Measurements from ENCODE around the gene TAAR2.

The TAAR2 gene

DNA sequence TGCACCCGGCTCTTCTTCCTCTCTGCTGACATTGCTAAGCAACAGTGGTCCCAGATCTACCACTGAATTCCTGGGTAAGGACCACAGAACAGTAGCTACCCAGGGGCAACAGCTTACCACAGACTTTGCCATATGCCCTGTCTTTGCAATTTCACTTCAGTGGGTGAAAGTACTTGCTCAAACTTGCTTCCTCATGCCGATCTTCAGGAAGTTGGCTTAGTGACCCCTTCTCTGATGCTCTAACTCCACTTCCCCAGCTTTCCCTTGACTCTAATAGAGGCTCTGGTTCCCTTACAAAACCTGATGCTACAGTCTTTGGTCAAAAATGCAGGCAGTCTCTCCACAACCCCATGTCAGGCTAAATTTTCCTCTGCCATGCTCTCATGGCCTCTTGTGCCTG, 31.2 kb downstream of the TAAR2 start:
- H3K4me3 ChIP-seq (ENCODE audit: low read depth, low read length) = no peak overlapping the region
- DNase-seq (ENCODE audit: low read depth) = peak; percentile 3
- TF ChIP-seq, protein P1, sequence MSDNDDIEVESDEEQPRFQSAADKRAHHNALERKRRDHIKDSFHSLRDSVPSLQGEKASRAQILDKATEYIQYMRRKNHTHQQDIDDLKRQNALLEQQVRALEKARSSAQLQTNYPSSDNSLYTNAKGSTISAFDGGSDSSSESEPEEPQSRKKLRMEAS (IDR thresholded peaks at IDR 0.05; ENCODE audit: low read depth, low read length) = no peak
- TF ChIP-seq, protein P2, sequence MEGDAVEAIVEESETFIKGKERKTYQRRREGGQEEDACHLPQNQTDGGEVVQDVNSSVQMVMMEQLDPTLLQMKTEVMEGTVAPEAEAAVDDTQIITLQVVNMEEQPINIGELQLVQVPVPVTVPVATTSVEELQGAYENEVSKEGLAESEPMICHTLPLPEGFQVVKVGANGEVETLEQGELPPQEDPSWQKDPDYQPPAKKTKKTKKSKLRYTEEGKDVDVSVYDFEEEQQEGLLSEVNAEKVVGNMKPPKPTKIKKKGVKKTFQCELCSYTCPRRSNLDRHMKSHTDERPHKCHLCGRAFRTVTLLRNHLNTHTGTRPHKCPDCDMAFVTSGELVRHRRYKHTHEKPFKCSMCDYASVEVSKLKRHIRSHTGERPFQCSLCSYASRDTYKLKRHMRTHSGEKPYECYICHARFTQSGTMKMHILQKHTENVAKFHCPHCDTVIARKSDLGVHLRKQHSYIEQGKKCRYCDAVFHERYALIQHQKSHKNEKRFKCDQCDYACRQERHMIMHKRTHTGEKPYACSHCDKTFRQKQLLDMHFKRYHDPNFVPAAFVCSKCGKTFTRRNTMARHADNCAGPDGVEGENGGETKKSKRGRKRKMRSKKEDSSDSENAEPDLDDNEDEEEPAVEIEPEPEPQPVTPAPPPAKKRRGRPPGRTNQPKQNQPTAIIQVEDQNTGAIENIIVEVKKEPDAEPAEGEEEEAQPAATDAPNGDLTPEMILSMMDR (IDR thresholded peaks at IDR 0.05; ENCODE audit: low read depth, low read length) = no peak
- TF ChIP-seq MYC (IDR thresholded peaks at IDR 0.05; ENCODE audit: low read depth, low read length) (no peak), POLR2A (IDR thresholded peaks at IDR 0.05; ENCODE audit: extremely low read depth, insufficient read length) (no peak)

DNA sequence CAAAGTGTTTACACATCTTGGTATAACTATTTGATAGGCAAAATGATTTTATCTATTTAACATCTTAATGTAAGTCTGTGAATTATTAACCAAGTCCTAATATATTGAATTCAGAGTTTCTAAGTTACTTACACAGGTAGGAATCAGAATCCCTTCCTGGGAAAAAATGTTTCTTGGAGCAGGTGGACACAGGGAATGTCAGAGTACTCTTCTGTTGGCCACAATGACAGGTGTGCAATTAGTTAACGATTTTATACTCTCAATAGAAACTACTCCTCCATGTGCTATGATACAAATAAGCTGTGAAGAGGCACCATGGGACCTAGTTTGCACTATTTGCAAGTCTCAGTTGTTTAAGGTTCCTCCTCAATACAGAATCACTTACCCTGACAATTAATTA, 33.7 kb downstream of the TAAR2 start:
- no peak overlapping the region for H3K4me3 ChIP-seq (ENCODE audit: low read depth, low read length)
- TF ChIP-seq, protein P1 (IDR thresholded peaks at IDR 0.05; ENCODE audit: low read depth, low read length) = no peak
- TF ChIP-seq MYC (IDR thresholded peaks at IDR 0.05; ENCODE audit: low read depth, low read length) (no peak), POLR2A (IDR thresholded peaks at IDR 0.05; ENCODE audit: extremely low read depth, insufficient read length) (no peak)
- TF ChIP-seq, protein P2 (IDR thresholded peaks at IDR 0.05; ENCODE audit: low read depth, low read length) = no peak
- no peak for DNase-seq (ENCODE audit: low read depth)

DNA sequence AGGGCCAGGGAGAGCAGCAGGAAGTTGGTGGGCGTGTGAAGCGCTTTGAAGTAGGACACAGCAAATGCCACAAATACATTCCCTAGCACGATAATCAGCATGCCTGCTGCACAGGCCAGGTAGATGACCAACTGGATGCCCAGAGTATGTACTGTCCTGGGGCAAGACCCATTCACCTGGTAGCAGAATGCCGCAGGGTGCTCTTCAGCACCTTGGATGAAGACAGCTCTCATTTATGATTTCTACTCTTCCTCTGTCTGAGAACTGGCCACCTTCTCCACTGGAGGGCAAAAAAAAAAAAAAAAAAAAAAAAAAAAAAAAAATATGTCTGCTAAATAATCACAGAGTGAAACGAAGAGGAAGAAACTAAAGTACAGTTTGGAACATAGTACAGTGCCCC, 34.6 kb downstream of the TAAR2 start, which contains the start of gene TAAR5:
TSS of gene TAAR5 (minus strand) at position 288 of the 400 bp plus-strand sequence. CDS start at position 233, 55 bp downstream.
- no peak for DNase-seq (ENCODE audit: low read depth)
- H3K4me3 ChIP-seq (ENCODE audit: low read depth, low read length) = no peak within 1 kb of the TSS
- TF ChIP-seq, protein P1 (IDR thresholded peaks at IDR 0.05; ENCODE audit: low read depth, low read length) = no peak
- TF ChIP-seq, protein P2 (IDR thresholded peaks at IDR 0.05; ENCODE audit: low read depth, low read length) = no peak
- TF ChIP-seq POLR2A (IDR thresholded peaks at IDR 0.05; ENCODE audit: extremely low read depth, insufficient read length) (no peak), MYC (IDR thresholded peaks at IDR 0.05; ENCODE audit: low read depth, low read length) (no peak)

DNA sequence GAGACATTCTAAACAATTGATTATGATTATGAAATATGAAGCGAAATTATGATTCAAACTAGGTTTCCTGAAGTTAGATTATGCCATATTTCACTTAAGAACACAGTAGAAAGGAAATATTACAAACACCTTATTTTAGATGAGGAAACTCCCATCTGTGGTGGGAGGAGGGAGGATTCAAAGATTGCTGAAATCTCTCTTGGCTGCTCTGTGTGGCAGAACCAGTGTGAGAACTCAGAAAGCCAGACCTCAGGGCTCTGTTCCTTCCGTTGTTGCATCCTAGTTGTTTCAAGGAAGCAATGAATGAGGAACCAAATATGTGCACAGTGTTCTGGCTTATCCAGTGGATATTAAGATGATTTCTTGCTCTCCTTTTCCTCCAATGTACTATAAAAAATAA, 36.7 kb downstream of the TAAR2 start:
- TF ChIP-seq, protein P2 (IDR thresholded peaks at IDR 0.05; ENCODE audit: low read depth, low read length) = no peak
- TF ChIP-seq POLR2A (IDR thresholded peaks at IDR 0.05; ENCODE audit: extremely low read depth, insufficient read length) (no peak), MYC (IDR thresholded peaks at IDR 0.05; ENCODE audit: low read depth, low read length) (no peak)
- TF ChIP-seq, protein P1 (IDR thresholded peaks at IDR 0.05; ENCODE audit: low read depth, low read length) = no peak
- no peak overlapping the region for H3K4me3 ChIP-seq (ENCODE audit: low read depth, low read length)
- peak; percentile 7 for DNase-seq (ENCODE audit: low read depth)

DNA sequence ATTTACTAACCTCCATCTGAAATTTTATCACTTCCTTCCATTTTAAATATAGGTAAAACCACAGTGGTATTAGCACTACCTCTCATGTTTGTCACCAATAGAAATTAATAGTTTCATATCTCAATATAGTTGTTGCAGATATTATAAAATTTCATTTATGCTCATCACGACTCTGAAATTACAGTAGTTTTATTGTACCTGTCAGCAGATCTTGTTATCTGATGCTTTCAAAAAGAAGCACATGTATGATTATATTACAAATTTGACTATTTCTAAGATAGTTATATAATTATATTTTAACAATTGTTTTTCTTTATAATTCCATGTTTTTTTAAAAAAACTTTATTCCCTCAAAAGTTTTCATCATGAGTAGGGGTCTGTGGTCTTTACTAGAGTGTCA, 39.4 kb downstream of the TAAR2 start:
- H3K4me3 ChIP-seq (ENCODE audit: low read depth, low read length) = no peak overlapping the region
- TF ChIP-seq, protein P1 (IDR thresholded peaks at IDR 0.05; ENCODE audit: low read depth, low read length) = no peak
- no peak for TF ChIP-seq MYC (IDR thresholded peaks at IDR 0.05; ENCODE audit: low read depth, low read length)
- TF ChIP-seq, protein P2 (IDR thresholded peaks at IDR 0.05; ENCODE audit: low read depth, low read length) = no peak
- no peak for TF ChIP-seq POLR2A (IDR thresholded peaks at IDR 0.05; ENCODE audit: extremely low read depth, insufficient read length)
- no peak for DNase-seq (ENCODE audit: low read depth)
